SK-N-SH treated with all-trans-retinoic acid at 6 μM for 48 hours (cell line): ENCODE results near the gene PLSCR4.

Source experiments
- ARNTL ChIP-seq: fragments of 450-650 bp; formaldehyde crosslinking; IDR thresholded peaks from 2 replicates; pipeline ENCODE4 v1.5.0; 2020; ENCODE audit warnings: low read depth, mild to moderate bottlenecking, moderate library complexity, borderline replicate concordance
- CREB5 ChIP-seq: fragments of 250-450 bp; sonication (Bioruptor Pico); IDR thresholded peaks from 2 replicates; pipeline ENCODE4 v1.5.1; 2020; ENCODE audit warnings: low read depth, mild to moderate bottlenecking, moderate library complexity
- ESRRG ChIP-seq: fragments of 250-450 bp; sonication (Bioruptor Pico); IDR thresholded peaks from 2 replicates; pipeline ENCODE4 v1.6.1; 2021; ENCODE audit warnings: mild to moderate bottlenecking
- ISL1 ChIP-seq: fragments of 250-450 bp; sonication (Bioruptor Pico); IDR thresholded peaks from 2 replicates; pipeline ENCODE4 v2.1.2; 2022; ENCODE audit warnings: mild to moderate bottlenecking, moderate library complexity
- PATZ1 ChIP-seq: fragments of 250-450 bp; sonication (Bioruptor Pico); IDR thresholded peaks from 2 replicates; pipeline ENCODE4 v1.8.0; 2020; ENCODE audit warnings: mild to moderate bottlenecking, moderate library complexity, borderline replicate concordance
- RARB ChIP-seq: fragments of 250-450 bp; sonication (Bioruptor Pico); IDR thresholded peaks from 2 replicates; pipeline ENCODE4 v1.8.0; 2021; ENCODE audit warnings: mild to moderate bottlenecking, moderate library complexity
- TOX ChIP-seq: fragments of 250-450 bp; sonication (Bioruptor Pico); IDR thresholded peaks from 2 replicates; pipeline ENCODE4 v1.8.0; 2021; ENCODE audit warnings: mild to moderate bottlenecking, moderate library complexity, borderline replicate concordance
- TSHZ2 ChIP-seq: fragments of 250-450 bp; sonication (Bioruptor Pico); IDR thresholded peaks from 2 replicates; pipeline ENCODE4 v1.5.0; 2020; ENCODE audit warnings: mild to moderate bottlenecking, moderate library complexity
- ZFP3 ChIP-seq: fragments of 250-450 bp; sonication (Bioruptor Pico); IDR thresholded peaks from 2 replicates; pipeline ENCODE4 v1.5.0; 2020; ENCODE audit warnings: mild to moderate bottlenecking, moderate library complexity
- ZFP30 ChIP-seq: fragments of 450-650 bp; formaldehyde crosslinking; IDR thresholded peaks from 2 replicates; pipeline ENCODE4 v1.5.0; 2022; ENCODE audit warnings: mild to moderate bottlenecking, moderate library complexity
- ZNF565 ChIP-seq: fragments of 450-650 bp; formaldehyde crosslinking; conservative IDR thresholded peaks from 2 replicates; pipeline ENCODE4 v1.5.0; 2020; ENCODE audit warnings: low read depth, mild to moderate bottlenecking, moderate library complexity
- ZNF70 ChIP-seq: fragments of 450-650 bp; formaldehyde crosslinking; IDR thresholded peaks from 2 replicates; pipeline ENCODE4 v1.5.0; 2020; ENCODE audit warnings: mild to moderate bottlenecking, moderate library complexity
- ZNF8 ChIP-seq: fragments of 450-650 bp; formaldehyde crosslinking; IDR thresholded peaks from 2 replicates; pipeline ENCODE4 v1.5.0; 2020; ENCODE audit warnings: mild to moderate bottlenecking, moderate library complexity

- no peak for TF ChIP-seq ISL1 (CRISPR knock-in tag)
- TF ChIP-seq ESRRG (CRISPR knock-in tag) = no peak
- no peak for TF ChIP-seq ZNF565
- no peak for TF ChIP-seq ZNF70 (CRISPR knock-in tag)
- TF ChIP-seq ZFP3 (CRISPR knock-in tag) = no peak
- no peak for TF ChIP-seq ZFP30 (CRISPR knock-in tag)
- no peak for TF ChIP-seq CREB5
- TF ChIP-seq RARB (CRISPR knock-in tag) = no peak
- no peak for TF ChIP-seq TSHZ2 (CRISPR knock-in tag)
- TF ChIP-seq TOX (CRISPR knock-in tag) = no peak
- TF ChIP-seq ZNF8 (CRISPR knock-in tag) = no peak
- TF ChIP-seq ARNTL (CRISPR knock-in tag) = no peak
- TF ChIP-seq PATZ1 (CRISPR knock-in tag) = no peak
Measured at GRCh38 chr3:146241523-146242240, 9.2 kb downstream of the PLSCR4 start.
